NCI-H460 (cell line): ENCODE data around the gene NCKAP1. TPM values are rescaled to one million over a fixed set of nuclear protein-coding genes. Genes with fewer than 3 reads are reported as not detected.
"Not testable (repeated sequence)": the region's sequence is repeated elsewhere in the genome, so short reads cannot be mapped to it uniquely, and the experiment has no call there.

Experiments
- DNase-seq: peaks from one replicate; pipeline ENCODE4 v3.0.0-alpha.2; 2016; ENCODE audit warnings: low read depth; ENCODE audit errors: extremely low read depth
- total RNA-seq: library from RNA; depleted of rRNA; stranded (reverse); fragments of >200 nt; shearing (Covaris generic); gene quantifications from 2 replicates; pipeline ENCODE4 v1.2.3, GENCODE V29; 2014

The NCKAP1 gene
- total RNA-seq, 1 experiment from 2014 or later: 201 TPM

DNA sequence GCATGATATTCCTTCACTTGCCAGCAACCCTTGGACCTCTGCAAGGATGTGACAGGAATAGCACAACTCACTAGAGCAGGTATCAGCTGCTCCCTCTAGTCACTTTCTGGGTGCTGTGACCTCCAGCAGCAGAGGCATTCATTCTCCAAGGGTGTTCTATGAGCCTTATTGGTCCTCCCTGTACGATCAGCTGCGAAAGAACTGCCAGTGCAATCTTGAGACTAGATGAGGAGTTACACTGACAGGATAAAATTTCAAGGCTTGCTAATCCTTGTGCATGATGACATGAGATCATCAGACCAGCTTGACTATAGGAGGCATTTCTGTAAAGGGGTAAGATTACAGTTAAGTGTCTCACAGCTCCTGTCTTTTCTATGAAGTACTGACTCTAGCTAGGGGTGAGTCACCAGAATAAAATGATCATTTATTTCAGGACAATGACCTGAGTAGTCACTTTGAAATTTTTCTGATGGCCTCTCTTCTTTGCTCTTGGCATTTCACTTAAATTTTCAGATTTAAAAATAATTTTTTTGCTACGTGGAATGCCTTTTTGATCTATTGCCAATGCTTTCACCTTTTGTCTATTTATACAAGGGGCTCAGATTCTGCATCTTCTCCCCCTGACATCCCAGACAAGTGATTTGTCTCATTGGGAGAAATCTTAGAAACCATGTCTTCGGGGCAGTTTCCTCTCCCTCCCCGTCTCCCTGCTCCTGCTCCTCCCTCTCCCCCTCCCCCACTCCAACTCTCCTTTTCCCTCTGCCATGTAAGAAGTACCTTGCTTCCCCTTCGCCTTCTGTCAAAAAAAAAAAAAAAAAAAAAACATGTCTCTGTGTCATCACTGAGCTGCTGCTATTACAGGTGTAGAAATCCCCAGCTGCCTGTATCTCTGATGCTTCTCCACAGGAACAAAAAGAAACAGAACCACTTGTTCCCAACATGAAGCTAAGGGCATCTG is 122.6 kb downstream of the NCKAP1 start:
- DNase-seq: no peak

DNA sequence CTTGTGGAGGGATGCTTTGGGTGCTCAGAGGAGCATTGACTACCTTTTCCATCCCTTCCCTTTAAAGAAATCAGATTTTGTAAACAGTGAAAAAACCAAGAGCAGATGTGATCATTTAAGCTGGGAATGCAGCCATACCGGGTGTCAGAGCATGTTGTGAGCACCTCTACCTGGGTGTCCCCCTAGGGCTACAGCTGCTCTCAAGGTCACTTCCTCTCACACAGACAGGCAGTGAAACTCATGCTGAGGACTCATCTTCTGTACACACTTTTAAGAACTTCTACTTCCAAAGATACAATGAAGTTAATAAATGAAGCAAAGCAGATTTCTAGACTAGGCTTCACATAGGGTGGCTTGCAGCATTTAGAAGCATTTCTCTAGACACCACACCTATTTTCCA is 123.4 kb downstream of the NCKAP1 start:
- no peak for DNase-seq

- DNase-seq: no peak
Observed at GRCh38 chr2:182913064-182913463, 125.2 kb downstream of the NCKAP1 start.

DNA sequence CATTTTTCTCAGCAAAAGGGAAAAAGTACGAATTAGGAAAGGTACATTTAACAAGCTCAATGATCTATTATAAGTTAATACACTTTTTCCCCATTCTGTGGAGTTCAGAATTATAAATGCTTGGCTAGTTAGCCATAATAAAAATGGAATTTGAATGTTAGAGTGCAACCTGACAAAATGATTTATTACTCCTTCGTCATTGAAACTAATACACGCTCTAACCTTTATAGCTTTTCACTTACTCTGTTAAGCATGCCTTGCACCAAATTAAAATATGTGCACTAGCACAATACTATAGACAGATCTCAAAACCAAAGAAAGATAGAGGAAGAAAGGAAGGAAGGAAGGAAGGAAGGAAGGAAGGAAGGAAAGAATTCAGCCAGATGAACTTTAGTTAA is 125.7 kb downstream of the NCKAP1 start:
- DNase-seq: no peak

DNA sequence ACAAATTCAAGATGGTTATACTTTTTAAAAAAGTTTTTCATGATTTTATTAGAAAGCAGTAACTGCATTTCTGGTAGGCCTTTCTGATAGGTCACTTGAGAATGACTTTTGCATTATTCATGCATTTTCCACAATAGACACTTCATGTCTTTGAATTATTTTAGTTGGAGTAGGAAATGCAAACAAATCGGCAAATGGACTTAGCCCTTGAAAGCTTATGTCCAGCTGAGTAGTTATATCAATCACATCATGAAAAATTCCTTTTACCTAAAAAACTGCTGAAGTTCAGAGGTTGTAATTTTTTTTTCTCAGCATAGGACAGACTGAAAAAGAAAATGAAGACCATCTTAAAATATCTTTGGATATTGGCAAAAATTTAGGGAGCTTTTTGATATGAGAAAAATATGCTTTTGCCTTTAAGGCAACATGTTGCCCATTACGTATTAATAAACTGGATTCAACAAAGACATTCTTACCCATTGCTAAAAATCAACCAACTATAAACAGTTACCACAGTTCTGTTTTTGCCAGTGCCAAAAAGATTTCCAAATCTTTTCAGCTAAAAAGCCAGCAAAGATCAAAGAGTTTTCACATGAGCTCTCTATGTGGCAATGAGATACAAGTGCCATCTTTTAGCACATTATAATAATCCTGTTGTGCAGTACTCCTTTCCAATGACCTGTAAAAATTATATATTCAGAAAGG is 126.3 kb downstream of the NCKAP1 start:
- DNase-seq: no peak

- DNase-seq: no peak
Observed at GRCh38 chr2:182910965-182911364, 127.3 kb downstream of the NCKAP1 start.

DNA sequence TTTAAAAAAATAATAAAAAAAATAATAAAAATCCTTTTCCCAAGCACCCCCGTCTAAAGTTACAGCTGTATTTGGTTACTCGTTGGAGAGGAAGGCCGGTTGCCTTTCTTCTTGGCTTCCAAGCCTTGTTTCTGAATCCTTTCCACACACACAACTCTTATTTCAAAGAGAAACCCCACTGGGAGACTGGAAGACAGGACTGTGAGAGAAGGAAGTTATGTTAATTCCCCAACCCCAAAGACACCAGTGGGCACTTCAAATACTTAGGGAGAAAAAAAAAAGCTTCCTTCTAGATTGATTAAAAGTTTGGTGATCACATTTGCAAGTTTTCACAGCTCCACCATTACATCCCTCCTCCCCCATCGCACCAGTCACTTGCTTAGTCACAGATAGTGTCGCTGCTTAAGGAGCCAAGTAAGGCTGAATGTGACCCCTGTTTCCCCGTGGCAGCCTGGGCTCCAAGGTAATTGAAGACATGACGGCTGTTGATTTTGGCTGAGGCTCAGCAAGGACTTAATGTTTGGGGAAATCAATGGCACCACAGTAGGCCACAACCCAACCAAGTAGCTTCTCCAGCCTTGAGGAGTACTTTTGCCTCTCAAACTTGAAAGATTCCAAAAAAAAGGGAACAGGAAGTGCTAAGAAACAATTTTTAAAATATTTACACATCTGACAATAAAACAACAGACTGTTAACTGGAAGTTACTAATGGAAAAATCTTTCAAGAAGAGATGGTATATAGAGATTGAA is 131.0 kb downstream of the NCKAP1 start:
- DNase-seq: no peak

- no peak for DNase-seq
Observed at GRCh38 chr2:182906454-182906853, 131.8 kb downstream of the NCKAP1 start.

DNA sequence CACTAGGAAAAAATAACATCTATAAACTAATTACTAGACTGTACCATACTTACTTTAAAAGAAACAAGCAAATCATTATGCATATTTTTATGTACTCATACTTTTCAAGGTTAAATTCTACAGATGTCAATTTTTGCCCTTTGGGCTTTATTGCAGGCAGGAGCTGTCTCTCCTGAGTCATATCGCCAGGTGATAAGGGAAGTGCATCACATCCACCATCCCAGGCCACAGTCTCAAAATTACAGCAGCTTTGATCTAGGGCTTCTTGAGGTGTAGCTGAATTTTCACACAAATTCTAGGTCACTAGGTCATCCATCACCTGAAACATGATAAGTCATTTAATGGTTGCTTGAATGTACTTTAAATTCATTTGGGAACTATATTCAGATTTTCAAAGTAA is 133.4 kb downstream of the NCKAP1 start:
- DNase-seq: no peak

- DNase-seq: no peak
Observed at GRCh38 chr2:182903566-182903965, 134.7 kb downstream of the NCKAP1 start.

- DNase-seq: no peak
Observed at GRCh38 chr2:182901748-182902147, 136.5 kb downstream of the NCKAP1 start.

DNA sequence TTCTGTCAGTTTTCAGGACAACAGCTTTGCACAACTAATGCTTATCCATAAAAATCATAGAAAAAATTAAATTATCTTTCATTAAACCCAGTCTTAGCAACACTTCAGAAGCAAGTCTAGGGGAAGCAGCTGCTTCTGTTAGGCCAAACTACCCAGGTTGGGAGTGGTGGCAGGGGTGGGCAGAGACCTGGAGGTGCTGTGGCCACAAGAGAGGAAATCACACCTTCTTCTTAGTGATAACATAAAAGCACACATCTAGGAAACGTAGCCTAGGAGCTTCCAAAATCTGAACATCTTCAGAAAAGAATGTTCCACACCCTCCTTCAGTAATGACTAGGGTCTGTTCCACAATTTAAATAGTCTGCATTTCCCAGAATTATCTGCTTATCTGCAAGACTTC is 139.5 kb downstream of the NCKAP1 start:
- DNase-seq: no peak

DNA sequence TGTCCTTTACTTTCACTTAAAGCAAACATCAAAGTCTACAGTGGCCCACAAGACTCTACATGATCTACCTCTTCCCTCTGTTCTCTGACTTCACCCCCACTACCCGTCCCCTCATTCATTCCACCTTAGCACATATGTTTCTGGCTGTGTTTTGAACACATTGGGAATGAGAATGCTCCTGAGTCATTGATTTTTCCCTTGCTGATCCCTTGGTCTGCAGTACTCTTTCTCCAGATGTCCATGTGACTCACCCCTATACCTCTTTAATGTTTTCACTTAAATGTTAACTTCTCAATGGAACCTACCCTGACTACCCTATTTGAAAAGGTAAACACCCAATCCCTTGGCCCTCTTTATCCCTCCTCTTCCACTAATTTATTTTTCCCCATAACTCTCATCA is 141.1 kb downstream of the NCKAP1 start:
- DNase-seq: no peak

DNA sequence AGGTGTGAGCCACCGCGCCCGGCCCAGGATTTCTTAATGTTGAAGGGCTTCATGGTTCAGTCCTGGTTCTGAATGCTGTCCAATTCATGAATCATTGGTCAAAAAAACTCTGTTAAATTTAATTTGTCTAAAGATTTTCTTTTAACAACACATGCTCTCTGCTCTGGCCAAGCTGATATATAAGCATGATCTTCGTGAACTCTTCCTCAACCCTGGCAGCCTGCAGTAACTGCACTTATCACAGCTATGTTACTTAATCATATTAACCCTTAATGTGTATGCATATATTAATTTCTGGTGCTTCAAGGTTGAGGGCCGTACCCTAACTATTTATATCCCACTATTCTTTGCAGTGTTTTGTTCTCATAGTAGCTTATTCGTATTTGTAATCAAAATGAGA is 142.5 kb downstream of the NCKAP1 start:
- DNase-seq: no peak

GRCh38 chr2:182895169-182895568 is 143.1 kb downstream of the NCKAP1 start:
- no peak for DNase-seq

- DNase-seq: no peak
Observed at GRCh38 chr2:182894174-182894573, 144.1 kb downstream of the NCKAP1 start.

DNA sequence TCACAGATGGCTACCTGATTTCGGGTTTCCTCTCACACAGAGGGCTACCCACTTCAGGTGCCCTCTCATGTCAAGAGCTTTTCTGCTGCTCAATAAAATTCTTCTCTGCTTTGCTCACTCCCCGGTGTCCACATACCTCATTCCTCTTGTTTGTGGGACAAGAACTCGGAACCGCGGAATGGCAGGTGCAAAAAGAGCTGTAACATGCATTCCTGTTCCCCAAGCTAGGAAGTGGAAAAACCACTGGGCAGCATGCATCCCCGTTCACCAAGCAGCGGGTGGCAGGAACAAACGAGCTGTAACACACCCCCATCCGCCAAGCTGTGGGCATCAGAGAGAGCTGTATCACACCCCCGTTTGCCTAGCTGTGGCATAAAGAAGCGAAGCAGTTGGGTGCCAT is 144.6 kb downstream of the NCKAP1 start:
- no peak for DNase-seq

- DNase-seq: not testable (repeated sequence)
Observed at GRCh38 chr2:182893035-182893434, 145.2 kb downstream of the NCKAP1 start.

DNA sequence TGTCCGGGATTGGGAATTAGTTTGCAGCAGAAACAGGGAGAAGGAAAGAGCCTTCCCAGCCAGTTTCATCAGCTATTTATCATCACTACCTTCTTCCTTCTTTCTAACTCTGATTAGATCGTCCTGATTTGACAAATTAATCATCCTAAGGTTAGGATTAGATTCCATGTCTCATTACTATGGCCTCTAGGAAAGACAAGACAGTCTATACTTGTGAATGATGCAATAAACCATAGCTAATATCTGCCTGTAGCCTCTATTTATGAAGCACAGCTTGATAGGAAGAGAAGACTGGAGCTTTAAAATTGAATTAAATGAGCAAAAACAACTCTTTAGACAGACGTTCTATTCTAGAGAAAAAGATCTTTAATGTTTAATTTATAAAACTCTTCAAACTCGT is 146.6 kb downstream of the NCKAP1 start:
- no peak for DNase-seq

GRCh38 chr2:182890773-182891378 is 147.4 kb downstream of the NCKAP1 start:
- no peak for DNase-seq

DNA sequence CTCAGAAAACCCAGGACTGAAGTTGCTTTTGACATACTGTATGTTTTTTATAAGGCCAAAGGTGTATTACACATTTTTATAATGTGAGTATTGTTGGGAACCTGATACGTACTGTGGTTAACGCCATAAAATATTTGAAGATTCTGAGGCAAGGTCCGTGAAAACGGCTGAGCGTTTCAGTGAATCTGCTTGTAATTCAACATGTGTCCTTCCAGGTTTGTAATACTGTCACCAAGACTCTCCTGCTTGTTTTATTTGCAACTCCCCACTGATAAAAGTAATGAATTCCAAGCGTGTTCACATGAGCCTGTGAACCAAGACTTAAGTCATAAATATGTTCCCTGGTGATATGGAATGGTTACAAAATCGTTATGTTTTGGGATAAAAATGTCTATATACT is 148.0 kb downstream of the NCKAP1 start:
- DNase-seq: no peak
